GM04503 (cell line): Measurements from ENCODE around the gene KPTN.

Experiments
- DNase-seq: peaks from one replicate; pipeline ENCODE4 v3.0.0-alpha.2; 2012; ENCODE audit warnings: low read depth

KPTN gene

GRCh38 chr19:47483800-47484690 lies at the start of gene KPTN:
Gene KPTN (minus strand): TSS chr19:47484219. CDS start chr19:47484160, 59 bp downstream.
- DNase-seq = peak; percentile 37

- DNase-seq = no peak
These were observed 47.8 kb upstream of the KPTN start for GRCh38 chr19:47531640-47532387.

- no peak for DNase-seq
These were observed 45.2 kb upstream of the KPTN start for GRCh38 chr19:47529018-47529742.

- no peak for DNase-seq
These were observed 42.8 kb upstream of the KPTN start for GRCh38 chr19:47526798-47527197.

GRCh38 chr19:47523473-47523872 lies 39.5 kb upstream of the KPTN start:
- DNase-seq = no peak

- DNase-seq = no peak
These were observed 37.6 kb upstream of the KPTN start for GRCh38 chr19:47521473-47522180.

- no peak for DNase-seq
These were observed 36.8 kb upstream of the KPTN start for GRCh38 chr19:47520839-47521238.

GRCh38 chr19:47520343-47520806 lies 36.4 kb upstream of the KPTN start:
- no peak for DNase-seq

GRCh38 chr19:47518854-47519253 lies 34.8 kb upstream of the KPTN start:
- DNase-seq = no peak

- no peak for DNase-seq
These were observed 34.1 kb upstream of the KPTN start for GRCh38 chr19:47518139-47518538.

- DNase-seq = peak; percentile 98
These were observed 31.0 kb upstream of the KPTN start, which contains the start of gene NAPA for GRCh38 chr19:47514869-47515588. Gene NAPA (minus strand): TSS chr19:47515063. CDS start chr19:47514940, 123 bp downstream.

GRCh38 chr19:47514151-47514868 lies 30.3 kb upstream of the KPTN start:
- no peak for DNase-seq

- no peak for DNase-seq
These were observed 28.9 kb upstream of the KPTN start for GRCh38 chr19:47512948-47513319.

GRCh38 chr19:47512183-47512947 lies 28.3 kb upstream of the KPTN start:
- DNase-seq = peak; percentile 37

GRCh38 chr19:47511681-47512080 lies 27.7 kb upstream of the KPTN start:
- no peak for DNase-seq

- no peak for DNase-seq
These were observed 27.1 kb upstream of the KPTN start for GRCh38 chr19:47511128-47511517.

- DNase-seq = no peak
These were observed 26.6 kb upstream of the KPTN start for GRCh38 chr19:47510516-47511127.

- DNase-seq = no peak
These were observed 26.0 kb upstream of the KPTN start for GRCh38 chr19:47509973-47510372.
